NCI-H146 treated with DMSO at 0.1 percent for 48 hours (cell line): ENCODE results near the gene TNFAIP3.

Experiments
- DNase-seq: peaks from one replicate; lab custom pipeline; 2025; ENCODE audit not compliant: unreplicated experiment; lab: John Stamatoyannopoulos, UW

TNFAIP3 gene

DNA sequence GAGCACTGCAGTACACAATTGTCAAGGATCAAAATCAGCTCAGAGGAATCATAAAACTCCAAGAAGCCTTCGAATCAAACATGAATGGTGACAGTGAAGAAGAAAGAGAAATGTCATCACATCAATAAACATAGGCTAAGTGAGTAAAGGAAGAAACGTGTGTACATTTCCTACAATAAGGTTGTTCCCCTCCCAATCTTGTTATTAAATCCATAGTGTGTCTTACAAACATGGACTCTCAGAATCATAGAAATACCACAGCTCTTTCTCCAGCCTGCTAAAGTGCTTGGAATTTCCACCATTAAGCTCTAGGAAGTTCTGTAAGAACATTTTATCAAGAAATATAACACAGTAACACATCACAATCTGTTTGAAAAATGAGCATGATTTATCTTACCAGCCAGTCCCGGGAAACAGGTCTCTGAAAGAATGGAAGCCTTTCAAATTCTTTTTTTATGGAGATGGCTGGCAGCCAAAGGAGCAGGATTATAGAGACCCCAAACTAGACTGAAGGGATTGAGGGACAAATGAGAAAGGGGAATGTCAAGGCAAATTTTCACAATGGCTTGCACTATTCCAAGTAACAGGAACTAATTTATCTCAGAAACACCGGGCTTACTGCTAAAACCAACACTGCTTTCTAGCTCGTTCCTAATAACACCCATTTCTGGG is 4.5 kb upstream of the TNFAIP3 start:
- DNase-seq, result no peak

DNA sequence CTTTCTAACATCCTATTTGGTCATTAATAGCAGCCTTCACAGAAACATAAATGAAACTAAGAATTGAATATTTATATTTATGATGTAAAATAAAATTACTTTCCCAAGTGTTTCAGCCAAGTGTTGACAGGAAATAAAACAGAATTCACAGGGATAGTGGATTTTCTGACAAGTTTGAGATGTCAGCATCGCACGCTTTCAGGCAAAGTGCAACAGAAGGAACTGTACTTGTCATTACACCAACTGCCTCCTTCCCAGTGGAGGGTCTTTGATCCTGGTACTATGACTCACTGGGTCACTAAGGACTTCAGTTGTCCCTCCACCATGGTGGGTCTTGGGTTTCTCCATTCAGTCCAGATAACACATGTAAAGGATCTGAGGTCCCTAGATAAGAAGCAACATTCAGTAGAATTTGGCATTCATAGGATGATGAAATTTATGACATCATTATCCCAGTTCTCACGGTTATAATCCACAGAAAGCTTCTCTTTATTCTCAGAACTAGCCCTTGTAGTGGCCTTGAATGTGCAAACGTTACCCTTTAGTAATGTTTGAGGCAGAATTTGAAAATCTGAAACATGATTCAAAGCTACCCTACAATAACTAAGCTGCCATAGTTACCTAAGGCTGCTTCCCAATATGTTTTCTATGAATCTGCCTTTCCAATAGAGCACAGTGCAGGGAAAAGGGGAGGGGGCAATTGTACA is 3.8 kb upstream of the TNFAIP3 start:
- no peak for DNase-seq

DNA sequence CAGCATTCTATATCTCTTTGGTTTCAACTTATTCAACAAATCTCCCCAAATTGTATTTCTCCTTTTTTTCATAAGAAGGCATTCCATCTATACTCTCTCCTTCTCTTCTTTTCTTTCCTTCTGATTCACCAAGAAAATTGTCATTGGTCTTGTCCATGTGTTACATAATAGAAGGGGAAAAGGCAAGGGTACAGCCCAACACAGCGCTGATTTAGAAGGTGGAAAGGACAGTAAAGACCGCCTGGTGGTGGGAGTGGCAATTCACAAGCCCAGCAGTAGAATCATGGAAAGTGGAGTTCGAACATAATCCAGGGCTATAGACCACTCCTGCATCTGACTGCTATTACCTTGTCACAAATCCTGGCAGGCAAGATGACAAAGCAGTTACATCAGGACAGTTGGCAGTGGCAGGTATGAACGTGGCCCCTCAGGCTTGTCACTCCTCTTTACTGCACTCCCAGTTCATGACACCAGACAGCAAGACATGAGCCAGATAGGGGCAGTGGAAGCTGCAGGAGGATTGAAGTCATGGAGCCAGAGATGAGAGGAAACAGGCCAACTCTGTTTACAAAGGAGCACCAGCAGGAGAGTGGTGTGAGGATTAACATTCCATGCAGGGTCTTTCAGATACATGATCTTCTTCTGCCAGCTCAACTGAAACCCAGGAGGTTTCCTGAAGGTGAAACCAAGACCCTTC is 2.1 kb upstream of the TNFAIP3 start:
- no peak for DNase-seq

- DNase-seq, result peak; percentile 63
These were observed 702 bp upstream of the TNFAIP3 start for GRCh38 chr6:137866200-137866913.

DNA sequence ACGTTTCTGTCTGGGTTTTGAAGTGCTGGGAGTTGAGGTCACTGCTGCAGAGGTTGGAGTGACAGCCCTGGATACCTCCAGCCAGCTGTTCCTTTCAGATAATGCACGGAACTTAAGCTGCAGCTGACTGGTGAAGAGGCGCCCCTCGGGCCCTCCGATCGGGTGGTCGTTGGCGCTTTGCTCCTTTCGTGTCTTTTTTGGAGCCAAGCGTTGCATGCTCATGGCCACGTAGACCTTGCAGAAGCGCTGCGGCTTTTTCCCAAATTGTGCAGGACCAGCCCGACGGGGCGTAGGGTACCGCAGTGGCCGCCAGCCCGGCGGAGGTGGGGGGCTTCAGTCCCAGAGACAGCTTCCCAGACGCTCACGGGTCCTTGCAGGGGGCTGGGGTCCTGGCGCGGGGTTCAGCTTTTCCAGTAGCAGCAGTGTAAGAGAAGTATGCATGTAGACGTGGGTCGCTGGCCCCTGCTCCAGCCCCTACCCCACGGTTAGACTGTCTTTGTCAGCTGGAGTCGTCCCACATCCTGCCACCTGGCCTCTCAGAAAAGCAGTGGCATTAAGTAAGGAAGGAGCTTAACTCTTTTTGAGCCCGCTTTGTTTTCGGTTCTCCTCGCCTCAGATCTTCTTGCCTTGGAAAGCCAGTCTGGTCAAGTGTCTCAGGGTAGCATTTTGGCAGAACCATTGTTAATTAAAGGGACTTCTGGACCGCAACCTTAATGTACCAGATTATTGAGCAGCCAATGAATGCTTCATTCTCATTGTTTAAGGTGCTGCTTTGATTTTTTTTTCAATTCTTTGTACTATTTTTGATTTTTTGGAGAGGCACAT is 838 bp downstream of the TNFAIP3 start:
- peak; percentile 42 for DNase-seq

DNA sequence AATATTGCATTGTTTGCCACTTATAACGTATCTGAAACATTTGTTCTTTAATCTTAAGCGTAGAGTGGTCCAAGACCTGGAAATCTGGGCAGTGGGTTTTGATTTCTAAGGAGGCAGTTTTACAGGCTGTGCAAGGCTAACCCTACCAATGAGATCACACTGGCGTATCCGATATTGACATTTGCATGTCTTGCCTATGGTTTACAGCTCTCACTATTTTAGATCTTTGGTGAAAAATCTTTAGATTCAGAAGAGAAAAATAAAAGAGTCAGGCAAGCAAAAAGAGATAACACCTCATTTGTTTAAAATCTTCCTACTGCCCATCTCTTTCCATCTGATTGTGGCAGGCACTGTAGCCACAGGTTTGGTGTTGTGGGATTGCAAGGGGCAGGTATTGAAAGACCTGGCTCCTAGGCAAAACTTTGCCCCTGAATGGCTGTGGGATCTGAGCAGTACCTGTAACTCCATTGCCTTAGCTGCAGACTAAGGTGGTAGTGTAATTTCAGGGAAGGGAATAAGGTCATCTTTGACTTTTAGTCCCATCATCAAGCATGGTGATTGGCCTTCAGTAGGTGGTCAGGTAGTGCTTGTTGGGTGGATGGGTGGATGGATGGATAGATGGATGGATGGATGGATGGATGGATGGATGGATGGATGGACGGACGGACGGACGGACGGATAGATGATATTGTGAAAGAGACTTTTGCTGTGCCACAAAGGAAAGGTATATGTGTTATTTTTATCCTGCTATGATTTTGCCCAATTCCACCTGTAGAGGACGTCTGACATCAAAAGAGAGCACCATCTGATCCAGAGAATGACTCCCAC is 1.9 kb downstream of the TNFAIP3 start:
- no peak for DNase-seq

- DNase-seq, result no peak
These were observed 2.7 kb downstream of the TNFAIP3 start for GRCh38 chr6:137869549-137870307.

- DNase-seq, result no peak
These were observed 3.2 kb downstream of the TNFAIP3 start for GRCh38 chr6:137870308-137870644.

- no peak for DNase-seq
These were observed 3.7 kb downstream of the TNFAIP3 start for GRCh38 chr6:137870744-137871247.

GRCh38 chr6:137871291-137871690 is 4.2 kb downstream of the TNFAIP3 start:
- no peak for DNase-seq

GRCh38 chr6:137871831-137872454 is 4.9 kb downstream of the TNFAIP3 start:
- DNase-seq, result no peak

DNA sequence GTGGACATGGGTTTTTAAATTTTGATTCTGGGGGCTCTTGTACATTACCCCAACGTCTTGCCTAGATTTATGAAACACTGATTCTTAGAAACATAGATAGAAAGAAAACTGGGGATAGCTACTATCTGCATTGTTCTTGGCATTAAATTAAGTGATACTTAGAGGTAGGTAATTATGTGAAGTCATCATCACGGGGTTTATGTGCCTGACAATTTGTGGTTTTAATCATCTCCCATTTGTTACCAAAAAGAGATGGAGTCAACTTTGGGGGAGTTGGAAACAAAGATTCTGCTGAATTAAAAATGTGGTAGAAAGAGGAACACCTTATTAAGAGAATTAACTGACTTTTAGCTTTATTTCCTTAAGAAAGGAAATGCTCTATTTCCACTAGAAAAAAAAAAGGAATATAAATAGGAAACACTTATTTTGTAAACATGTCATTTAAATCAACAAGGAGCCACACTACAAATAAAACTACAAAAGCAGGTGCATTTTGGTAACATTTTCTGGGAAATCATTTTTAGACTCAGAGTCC is 5.6 kb downstream of the TNFAIP3 start:
- DNase-seq, result no peak

DNA sequence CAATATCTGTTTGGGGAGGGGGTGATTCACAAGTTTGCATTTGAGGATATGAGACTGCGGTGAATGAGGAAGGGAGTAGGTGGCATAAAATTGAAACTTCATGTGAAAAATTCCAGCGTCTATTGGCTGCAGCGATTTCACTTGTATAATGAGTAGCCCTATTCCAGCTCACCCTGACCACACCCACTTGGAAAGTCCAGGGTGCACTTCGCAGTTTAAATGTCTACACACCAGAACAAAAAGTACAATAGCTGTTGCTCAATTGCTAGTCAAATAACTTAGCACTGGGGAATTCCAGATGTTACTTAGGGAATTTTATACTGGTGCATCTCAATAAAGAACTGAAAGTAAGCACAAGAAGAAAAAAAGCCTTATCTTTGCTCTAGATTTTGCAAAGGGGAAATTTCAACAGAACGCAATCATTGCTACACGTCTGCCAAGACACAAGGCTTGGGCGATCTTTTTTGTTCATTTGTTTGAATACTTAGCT is 6.3 kb downstream of the TNFAIP3 start:
- DNase-seq, result no peak

DNA sequence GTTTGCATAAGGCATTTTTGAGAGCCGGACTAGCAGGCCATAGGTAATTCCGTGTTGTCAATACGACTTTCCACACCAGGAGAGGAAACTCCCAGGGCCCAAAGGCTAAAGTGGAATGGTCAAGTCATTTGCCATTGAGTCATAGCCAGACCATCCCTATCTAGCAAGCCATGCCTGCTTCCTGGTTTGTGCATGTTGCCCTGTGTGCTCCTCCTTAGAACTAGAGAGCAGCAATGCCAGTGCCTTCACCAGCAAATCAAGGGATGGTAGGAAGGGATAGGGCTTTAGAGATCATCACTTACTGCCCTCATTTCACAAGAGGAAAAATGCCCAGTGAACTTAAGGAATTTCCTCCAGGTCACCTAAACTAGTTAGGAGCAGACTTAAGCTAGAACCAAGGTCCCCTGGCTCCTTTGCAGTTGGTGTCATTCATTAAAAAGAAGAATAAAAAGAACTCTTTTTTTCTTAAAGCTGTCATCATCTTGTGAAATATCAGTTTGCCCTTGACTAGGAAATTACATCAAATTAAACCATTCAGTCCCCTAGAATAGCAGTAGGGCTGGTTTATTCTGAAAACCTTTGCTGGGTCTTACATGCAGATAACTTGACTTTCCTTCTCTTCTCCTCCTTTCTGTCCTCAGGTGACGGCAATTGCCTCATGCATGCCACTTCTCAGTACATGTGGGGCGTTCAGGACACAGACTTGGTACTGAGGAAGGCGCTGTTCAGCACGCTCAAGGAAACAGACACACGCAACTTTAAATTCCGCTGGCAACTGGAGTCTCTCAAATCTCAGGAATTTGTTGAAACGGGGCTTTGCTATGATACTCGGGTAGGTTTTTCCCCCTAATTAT is 7.4 kb downstream of the TNFAIP3 start:
- DNase-seq, result no peak

DNA sequence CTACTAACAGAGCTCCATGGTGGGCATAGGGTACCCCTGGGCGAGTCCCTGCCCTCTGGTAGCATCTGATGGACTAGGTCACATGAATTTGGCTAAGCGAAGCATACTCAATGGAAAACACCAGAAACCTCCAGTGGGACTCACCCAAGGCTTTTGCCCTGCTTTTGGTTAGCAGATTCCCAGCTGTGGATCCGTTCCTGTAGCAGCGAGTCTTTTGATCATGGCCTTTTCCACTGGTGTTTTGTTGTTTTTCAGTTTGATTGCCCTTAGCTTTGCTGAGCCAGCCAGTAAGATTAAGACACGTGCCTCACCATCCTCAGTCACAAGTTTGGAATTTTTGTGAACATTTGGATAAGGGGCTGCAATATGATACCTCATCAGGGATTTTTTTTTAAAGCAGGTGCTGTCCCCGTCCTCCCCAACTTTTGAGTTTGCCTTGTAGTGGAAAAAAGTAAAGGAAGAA is 8.0 kb downstream of the TNFAIP3 start:
- no peak for DNase-seq

DNA sequence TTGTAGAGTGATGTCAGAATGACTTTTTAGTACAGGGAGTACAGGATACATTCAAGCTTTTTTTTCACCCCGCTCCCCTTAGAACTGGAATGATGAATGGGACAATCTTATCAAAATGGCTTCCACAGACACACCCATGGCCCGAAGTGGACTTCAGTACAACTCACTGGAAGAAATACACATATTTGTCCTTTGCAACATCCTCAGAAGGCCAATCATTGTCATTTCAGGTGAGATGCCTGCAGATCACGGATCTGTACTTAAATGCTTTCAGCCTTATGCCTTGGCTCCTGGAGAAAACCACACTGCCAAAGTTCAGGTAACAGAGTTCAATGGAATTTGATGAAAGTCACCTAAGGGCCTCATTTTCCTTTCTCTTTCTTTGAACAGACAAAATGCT is 8.5 kb downstream of the TNFAIP3 start:
- no peak for DNase-seq

DNA sequence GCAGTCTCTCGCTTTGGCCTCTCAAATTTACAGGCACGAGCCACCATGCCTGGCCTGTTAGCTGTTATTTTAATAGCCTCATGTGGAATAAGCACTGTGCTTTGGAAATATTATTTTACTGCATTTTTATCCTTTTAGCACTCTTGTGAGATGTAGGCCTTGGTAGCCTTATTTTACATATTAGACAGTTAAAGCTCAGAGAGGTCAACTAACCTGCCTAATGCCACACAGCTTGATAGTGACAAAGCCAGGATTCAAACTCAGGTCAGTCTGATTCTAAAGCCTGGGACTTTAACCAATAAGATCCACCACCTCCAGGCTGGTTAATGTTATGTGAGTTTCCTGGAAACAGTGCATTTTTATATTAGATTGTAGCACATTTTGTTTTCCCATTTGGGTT is 9.5 kb downstream of the TNFAIP3 start:
- DNase-seq, result no peak
